GM23248 (cell line): ENCODE data around the gene UBR3. TPM values are rescaled to one million over a fixed set of nuclear protein-coding genes. Genes with fewer than 3 reads are reported as not detected.
A peak's percentile ranks its signal among the peaks of the same experiment; 100 is the strongest.
"Not testable (repeated sequence)": the region's sequence is repeated elsewhere in the genome, so short reads cannot be mapped to it uniquely, and the experiment has no call there.

ENCODE experiments used
- DNase-seq: peaks from one replicate; pipeline ENCODE4 v3.0.0-alpha.2; 2015
- H2AFZ ChIP-seq: fragments of 200-600 bp; sonication (generic); 2 replicates; pipeline ENCODE4 v1.6.1; 2016; ENCODE audit warnings: antibody characterized with exemption
- H3F3A ChIP-seq: fragments of 200-600 bp; sonication (generic); 2 replicates; pipeline ENCODE4 v1.6.1; 2016; ENCODE audit warnings: mild to moderate bottlenecking, antibody characterized with exemption, mixed run types; ENCODE audit not compliant: insufficient read depth
- H3K27ac ChIP-seq: fragments of 200-600 bp; sonication (generic); 2 replicates; pipeline ENCODE4 v1.5.1; 2016; ENCODE audit warnings: mild to moderate bottlenecking
- H3K27me3 ChIP-seq: fragments of 200-600 bp; sonication (generic); replicated peaks from 2 replicates; pipeline ENCODE4 v1.6.1; 2016; ENCODE audit warnings: mild to moderate bottlenecking; ENCODE audit not compliant: insufficient read depth
- H3K36me3 ChIP-seq: fragments of 200-600 bp; sonication (generic); 2 replicates; pipeline ENCODE4 v1.6.1; 2016; ENCODE audit warnings: low read depth, mild to moderate bottlenecking
- H3K4me1 ChIP-seq: fragments of 200-600 bp; sonication (generic); 2 replicates; pipeline ENCODE4 v1.6.1; 2016; ENCODE audit warnings: mild to moderate bottlenecking; ENCODE audit not compliant: insufficient read depth
- H3K4me2 ChIP-seq: fragments of 200-600 bp; sonication (generic); one replicate; pipeline ENCODE4 v1.6.1; 2016; ENCODE audit warnings: mild to moderate bottlenecking; ENCODE audit not compliant: unreplicated experiment
- H3K4me3 ChIP-seq: fragments of 200-600 bp; sonication (generic); 2 replicates; pipeline ENCODE4 v1.5.1; 2016; ENCODE audit warnings: mild to moderate bottlenecking
- H3K79me2 ChIP-seq: fragments of 200-600 bp; sonication (generic); 2 replicates; pipeline ENCODE4 v1.6.1; 2016; ENCODE audit warnings: mild to moderate bottlenecking; ENCODE audit not compliant: insufficient read depth
- H3K9ac ChIP-seq: fragments of 200-600 bp; sonication (generic); 2 replicates; pipeline ENCODE4 v1.6.1; 2016; ENCODE audit warnings: mild to moderate bottlenecking
- H3K9me2 ChIP-seq: fragments of 200-600 bp; sonication (generic); 2 replicates; pipeline ENCODE4 v1.6.1; 2016; ENCODE audit warnings: mixed run types, mild to moderate bottlenecking, moderate library complexity; ENCODE audit not compliant: insufficient read depth
- H3K9me3 ChIP-seq: fragments of 200-600 bp; sonication (generic); one replicate; pipeline ENCODE4 v1.6.1; 2017; ENCODE audit warnings: low read depth
- H4K20me1 ChIP-seq: fragments of 200-600 bp; sonication (generic); 2 replicates; pipeline ENCODE4 v1.6.0; 2016; ENCODE audit not compliant: insufficient read depth
- EZH2 ChIP-seq: fragments of 200-600 bp; sonication (generic); IDR thresholded peaks from 2 replicates; pipeline ENCODE4 v1.6.1; 2018; ENCODE audit warnings: antibody characterized with exemption, mild to moderate bottlenecking; ENCODE audit not compliant: insufficient read depth, poor library complexity, severe bottlenecking
- EZH2phosphoT487 ChIP-seq: fragments of 200-600 bp; sonication (generic); IDR thresholded peaks from 2 replicates; pipeline ENCODE4 v1.6.1; 2018; ENCODE audit warnings: antibody characterized with exemption, moderate library complexity, mild to moderate bottlenecking, low read depth; ENCODE audit not compliant: insufficient read depth
- WGBS, 2 experiments: methylation state at CpG; one replicate each; pipeline ENCODE4 v1.1.6; 2015 to 2017; ENCODE audit warnings: low lambda C conversion rate in 2 of 2, low coverage in 1 of 2; ENCODE audit errors: missing lambda C conversion rate in 2 of 2; 5-methylcytosine and 5-hydroxymethylcytosine counted together
- in situ Hi-C: fragments of 300-500 bp; cut with MboI; formaldehyde crosslinking; loops from 2 replicates; pipeline ENCODE4 v1.15.0; 2020
- polyA plus RNA-seq: library from polyadenylated mRNA; unstranded; fragments of >200 nt; fragmentation: Nextera tagmentation; extraction: Ambion mirVana; gene quantifications from 2 replicates; pipeline ENCODE4 v1.2.1, GENCODE V29; 2016
- total RNA-seq: library from RNA; depleted of rRNA; stranded (reverse); fragments of >200 nt; shearing (Covaris generic); gene quantifications from 2 replicates; pipeline ENCODE4 v1.2.3, GENCODE V29; 2014

The UBR3 gene
- total and polyA plus RNA-seq, 2 experiments from 2014 or later, result 8.9 to 22.4 TPM

DNA sequence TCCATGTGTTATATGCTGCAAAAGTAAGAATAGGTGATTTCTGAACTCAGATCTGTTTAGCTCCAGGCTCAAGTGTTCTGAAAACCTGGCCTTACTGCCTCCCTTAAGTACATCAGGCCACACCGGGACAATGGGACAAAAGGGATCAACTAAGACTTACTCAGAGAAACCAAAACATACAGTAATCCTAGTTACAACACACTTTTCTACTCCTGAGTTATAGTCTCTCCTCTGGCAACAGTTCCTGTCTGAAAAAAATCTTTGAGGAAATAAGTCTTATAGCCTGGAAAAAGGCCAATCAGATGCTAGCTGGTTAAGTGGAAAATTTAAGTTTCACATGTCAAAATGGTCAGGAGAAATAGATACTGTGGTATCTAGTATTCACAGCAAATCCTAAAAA is 8.1 kb upstream of the UBR3 start:
- H3K4me3 ChIP-seq, result no peak overlapping the region
- peaks cover 48% of the 10 kb centered on the region for H3K4me1 ChIP-seq
- H3K79me2 ChIP-seq, result peaks cover 73% of the 10 kb centered on the region
- no peaks in the 10 kb centered on the region for H3K27me3 ChIP-seq
- H4K20me1 ChIP-seq, result no peaks in the 10 kb centered on the region
- H3K9me2 ChIP-seq, result no peaks in the 10 kb centered on the region
- H3K4me2 ChIP-seq, result no peak overlapping the region
- H3K27ac ChIP-seq, result peak overlapping the region; percentile 41
- in situ Hi-C loops, result no loop called here
- no peaks in the 10 kb centered on the region for H3K9me3 ChIP-seq
- H3F3A ChIP-seq, result peaks cover 43% of the 10 kb centered on the region; the same call in 1 of the 2 replicates
- TF ChIP-seq EZH2 (no peak), EZH2phosphoT487 (no peak)
- no peak overlapping the region for H2AFZ ChIP-seq
- peak; percentile 39 for DNase-seq
- H3K36me3 ChIP-seq, result peaks cover 24% of the 10 kb centered on the region
- 67 to 81% methylated on average over 1 of the region's 1 CpG for WGBS, 2 experiments
- no peak overlapping the region for H3K9ac ChIP-seq

DNA sequence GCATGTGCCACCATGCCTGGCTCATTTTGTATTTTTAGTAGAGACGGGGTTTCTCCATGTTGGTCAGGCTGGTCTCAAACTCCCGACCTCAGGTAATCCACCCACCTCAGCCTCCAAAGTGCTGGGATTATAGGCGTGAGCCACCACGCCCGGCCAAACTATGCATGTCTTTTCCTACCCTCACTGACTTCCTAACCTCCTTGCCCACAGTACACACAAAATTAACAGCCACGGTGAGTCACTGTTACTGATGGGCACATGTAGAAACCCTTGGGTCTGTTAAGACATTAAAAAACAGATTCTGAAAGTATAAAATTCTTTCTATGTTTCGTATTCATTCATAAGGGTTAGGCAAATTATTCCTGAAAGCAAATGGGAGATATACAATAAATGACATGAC is 7.2 kb upstream of the UBR3 start:
- peaks cover 72% of the 10 kb centered on the region for H3K79me2 ChIP-seq
- H2AFZ ChIP-seq, H3K9me2 ChIP-seq, H4K20me1 ChIP-seq, H3K27me3 ChIP-seq, H3K9ac ChIP-seq, H3K4me3 ChIP-seq, H3K9me3 ChIP-seq, in situ Hi-C loops: not testable (repeated sequence)
- 0 out of 2 replicates have a peak overlapping the region, but pooled peaks have one; percentile 0 for H3K27ac ChIP-seq
- WGBS, 2 experiments, result 74 to 75% methylated on average over 7 of the region's 7 CpGs
- peak; percentile 58 for DNase-seq
- H3K4me1 ChIP-seq, result peaks cover 49% of the 10 kb centered on the region
- peaks cover 21% of the 10 kb centered on the region for H3K36me3 ChIP-seq
- H3F3A ChIP-seq, result peaks cover 42% of the 10 kb centered on the region; the same call in 1 of the 2 replicates
- peak overlapping the region; percentile 21 for H3K4me2 ChIP-seq

GRCh38 chr2:169822036-169822435 is 5.2 kb upstream of the UBR3 start:
- peaks cover 11% of the 10 kb centered on the region for H3K36me3 ChIP-seq
- H3K27me3 ChIP-seq, result no peaks in the 10 kb centered on the region
- H3K4me1 ChIP-seq, result peaks cover 39% of the 10 kb centered on the region
- in situ Hi-C loops, result no loop called here
- no peak overlapping the region for H3K4me3 ChIP-seq
- WGBS, 2 experiments, result 43 to 54% methylated on average over 3 of the region's 3 CpGs
- H3K9ac ChIP-seq, result no peak overlapping the region
- peaks cover 22% of the 10 kb centered on the region; the same call in 1 of the 2 replicates for H3F3A ChIP-seq
- TF ChIP-seq EZH2phosphoT487 (no peak), EZH2 (no peak)
- H3K9me2 ChIP-seq, result no peaks in the 10 kb centered on the region
- H4K20me1 ChIP-seq, result no peaks in the 10 kb centered on the region
- DNase-seq, result no peak
- H3K4me2 ChIP-seq, result no peak overlapping the region
- H2AFZ ChIP-seq, result no peak overlapping the region
- no peak overlapping the region for H3K27ac ChIP-seq
- H3K79me2 ChIP-seq, result peaks cover 61% of the 10 kb centered on the region
- H3K9me3 ChIP-seq, result no peaks in the 10 kb centered on the region

DNA sequence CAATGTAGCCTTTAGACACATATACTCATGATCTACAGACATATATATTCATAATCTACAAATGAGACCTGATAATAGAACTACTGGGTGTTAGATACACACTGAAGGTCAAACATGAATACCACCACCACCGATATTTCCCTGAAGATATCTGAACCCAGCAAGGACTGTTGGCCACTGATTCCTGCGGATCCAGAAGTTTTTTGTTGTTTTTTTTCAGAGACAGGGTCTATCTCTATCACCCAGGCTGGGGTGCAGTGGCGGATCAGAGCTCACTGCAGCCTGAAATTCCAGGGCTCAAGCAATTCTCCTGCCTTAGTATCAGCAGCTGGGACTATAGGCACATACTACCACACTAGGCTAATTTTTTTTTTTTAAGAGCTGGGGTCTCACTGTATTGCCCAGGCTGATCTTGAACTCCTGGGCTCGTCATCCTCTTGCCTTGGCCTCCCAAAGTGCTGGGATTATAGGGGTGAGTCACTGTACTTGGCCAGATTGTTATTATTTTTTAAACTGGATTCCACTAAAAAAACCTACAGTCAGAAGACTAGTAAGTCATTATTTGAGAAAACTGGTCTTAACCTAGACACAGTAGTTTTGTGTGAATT is 4.4 kb upstream of the UBR3 start:
- Histone ChIP-seq H3K27me3 (no peaks in the 10 kb centered on the region), H2AFZ (no peak overlapping the region), H3K36me3 (0 out of 2 replicates have a peak, but pooled peaks cover 5% of the 10 kb centered on the region), H3K9me2 (no peaks in the 10 kb centered on the region), H3K4me2 (peak overlapping the region; percentile 94), H4K20me1 (no peaks in the 10 kb centered on the region), H3K79me2 (peaks cover 59% of the 10 kb centered on the region), H3K9ac (no peak overlapping the region), H3K4me3 (peak overlapping the region; percentile 86; the same call in 1 of the 2 replicates), H3K9me3 (no peaks in the 10 kb centered on the region), H3K4me1 (peaks cover 39% of the 10 kb centered on the region), H3F3A (peaks cover 21% of the 10 kb centered on the region; the same call in 1 of the 2 replicates), H3K27ac (no peak overlapping the region)
- no peak for DNase-seq
- TF ChIP-seq EZH2 (no peak), EZH2phosphoT487 (no peak)
- in situ Hi-C loops, result no loop called here
- 93 to 96% methylated on average over 4 of the region's 4 CpGs for WGBS, 2 experiments
